ENCODE results near the gene UBE3C. TPM values are rescaled to one million over a fixed set of nuclear protein-coding genes. Genes with fewer than 3 reads are reported as not detected.

The UBE3C gene
- total RNA-seq, 1 donor from 2014 or later = 85.7 TPM

DNA sequence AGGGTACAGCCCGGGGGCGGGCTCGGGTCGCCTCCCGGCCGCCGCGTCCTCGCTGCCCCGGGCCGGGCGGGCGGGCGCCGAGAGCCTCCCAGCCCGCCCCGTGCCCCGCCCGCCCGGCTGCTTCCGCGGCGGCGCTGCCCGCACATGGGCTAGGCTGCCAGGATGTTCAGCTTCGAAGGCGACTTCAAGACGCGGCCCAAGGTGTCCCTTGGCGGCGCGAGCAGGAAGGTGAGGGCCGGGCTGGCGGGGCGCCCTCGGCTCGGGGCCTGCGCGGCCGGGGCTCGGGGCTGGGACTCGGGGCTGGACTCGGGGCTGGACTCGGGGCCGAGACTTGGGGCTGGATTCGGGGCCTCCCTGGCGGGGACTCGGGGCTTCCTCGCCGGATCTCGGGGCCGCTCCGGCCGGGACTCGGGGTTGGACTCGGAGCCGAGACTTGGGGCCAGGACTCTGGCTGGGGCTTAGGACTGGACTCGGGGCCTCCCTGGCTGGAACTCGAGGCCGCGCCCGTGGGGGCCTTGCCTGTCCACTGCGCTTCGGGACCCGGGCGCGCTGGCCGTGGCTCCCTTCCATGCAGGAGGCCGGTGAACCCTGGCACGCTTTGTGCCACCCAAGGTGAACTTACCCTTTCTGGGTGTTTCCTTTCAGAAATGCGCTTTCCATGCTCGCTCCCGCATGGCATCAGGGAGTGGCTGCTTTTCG lies 534 bp downstream of the UBE3C start:
- intact Hi-C loops (cut with micrococcal nuclease) = loop anchor here (5.0 kb wide), 2 partner anchors 198 to 1497 kb away; partner anchors contain the start of genes DNAJB6 and RBM33
- Mint-ChIP-seq H3K4me3 (ENCODE audit: low read depth) (peak overlapping the region; percentile 87), H3K27ac (peak overlapping the region; percentile 62), H3K9me3 (no peaks in the 10 kb centered on the region), H3K36me3 (ENCODE audit: low read depth) (peaks cover 45% of the 10 kb centered on the region), H3K27me3 (ENCODE audit: low read depth) (no peaks in the 10 kb centered on the region), H3K4me1 (ENCODE audit: low read depth) (peaks cover 39% of the 10 kb centered on the region)
- DNase-seq (ENCODE audit: low spot score) = no peak

DNA sequence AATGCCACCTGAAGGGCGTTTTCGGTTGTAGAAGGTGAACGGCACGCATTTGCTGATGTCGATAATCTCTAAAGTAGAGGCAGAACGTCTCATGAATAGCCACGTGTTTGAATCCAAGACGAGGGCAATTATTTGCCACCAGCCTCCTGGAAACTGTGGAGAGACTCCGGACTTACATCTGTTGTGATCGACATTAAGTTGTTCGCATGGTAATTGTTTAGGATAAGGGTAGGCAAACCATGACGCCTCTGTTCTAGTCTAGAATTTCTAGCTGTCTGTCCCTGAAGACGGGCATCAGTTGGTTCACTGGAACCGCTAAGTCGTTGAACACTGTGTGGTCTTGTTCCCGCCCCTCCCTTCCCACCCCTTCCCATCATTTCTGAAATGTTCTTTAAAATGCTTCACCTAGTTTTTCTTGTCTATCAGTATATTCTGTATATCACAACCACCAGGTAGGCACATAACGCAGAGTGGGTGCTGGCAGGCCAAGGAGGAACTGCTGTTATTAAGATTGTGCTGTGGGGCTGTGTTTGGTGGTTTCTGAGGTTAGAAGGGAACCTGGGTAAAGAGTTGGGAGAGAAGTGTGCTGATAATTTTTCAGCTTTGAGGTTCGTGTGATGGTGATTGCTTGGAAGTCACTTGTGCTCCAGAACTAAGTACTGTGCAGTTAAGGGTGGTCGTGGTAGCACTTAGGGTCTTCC lies 1.2 kb downstream of the UBE3C start:
- peaks cover 43% of the 10 kb centered on the region for H3K4me1 Mint-ChIP-seq (ENCODE audit: low read depth)
- peak overlapping the region; percentile 87 for H3K4me3 Mint-ChIP-seq (ENCODE audit: low read depth)
- peak overlapping the region; percentile 77 for H3K27ac Mint-ChIP-seq
- H3K27me3 Mint-ChIP-seq (ENCODE audit: low read depth) = no peaks in the 10 kb centered on the region
- no peak for DNase-seq (ENCODE audit: low spot score)
- no peaks in the 10 kb centered on the region for H3K9me3 Mint-ChIP-seq
- intact Hi-C loops (cut with micrococcal nuclease) = loop anchor here (5.0 kb wide), 2 partner anchors 197 to 1498 kb away; partner anchors contain the start of genes DNAJB6 and RBM33
- peaks cover 51% of the 10 kb centered on the region for H3K36me3 Mint-ChIP-seq (ENCODE audit: low read depth)

DNA sequence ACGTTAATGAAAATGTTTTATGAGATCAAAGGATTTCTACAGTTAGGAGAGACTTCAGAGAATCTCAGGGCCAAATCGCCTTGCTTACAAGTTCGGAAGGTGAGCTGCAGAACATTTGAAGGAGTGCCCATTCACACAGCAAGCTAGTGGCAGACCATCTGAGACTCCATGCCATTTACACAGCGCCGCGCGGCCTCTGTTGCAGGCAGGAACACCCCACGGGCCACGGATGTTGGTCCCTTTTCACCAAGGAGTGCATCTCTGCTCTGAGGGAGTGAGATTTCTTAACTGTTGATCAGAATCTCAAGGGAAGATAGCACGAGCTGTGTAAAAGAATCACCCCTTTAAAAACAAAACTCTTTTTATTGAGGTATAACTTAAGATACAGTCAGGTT lies 1.8 kb downstream of the UBE3C start:
- H3K36me3 Mint-ChIP-seq (ENCODE audit: low read depth) = peaks cover 55% of the 10 kb centered on the region
- peak overlapping the region; percentile 77 for H3K27ac Mint-ChIP-seq
- intact Hi-C loops (cut with micrococcal nuclease) = no loop called here
- H3K4me1 Mint-ChIP-seq (ENCODE audit: low read depth) = peaks cover 43% of the 10 kb centered on the region
- peak overlapping the region; percentile 87 for H3K4me3 Mint-ChIP-seq (ENCODE audit: low read depth)
- no peak for DNase-seq (ENCODE audit: low spot score)
- H3K27me3 Mint-ChIP-seq (ENCODE audit: low read depth) = no peaks in the 10 kb centered on the region
- no peaks in the 10 kb centered on the region for H3K9me3 Mint-ChIP-seq

DNA sequence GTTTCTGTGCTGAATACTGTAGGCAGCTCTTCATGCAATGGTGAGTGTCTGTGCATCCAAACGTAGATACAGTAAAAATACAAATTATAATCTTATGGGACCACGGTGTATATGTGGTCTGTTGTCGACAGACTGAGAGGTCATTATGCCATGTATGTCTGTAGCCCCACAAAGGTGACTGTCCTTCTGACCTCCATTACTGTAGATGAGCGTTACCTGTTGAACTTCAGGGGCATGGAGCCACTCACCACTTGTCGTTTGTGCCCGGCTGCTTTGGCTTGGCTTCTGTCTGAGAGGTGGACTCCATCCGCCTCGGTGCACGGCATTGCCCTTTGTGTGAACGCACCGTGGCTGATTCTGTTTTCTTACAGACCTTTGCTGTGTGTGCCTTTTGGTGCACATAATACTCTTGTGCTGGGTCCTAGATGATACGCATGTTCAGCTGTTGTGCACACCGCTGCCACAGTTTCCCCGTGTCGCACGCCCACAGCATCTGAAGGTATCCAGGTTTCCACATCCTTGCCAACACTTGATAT lies 2.9 kb downstream of the UBE3C start:
- H3K27me3 Mint-ChIP-seq (ENCODE audit: low read depth) = no peaks in the 10 kb centered on the region
- peaks cover 66% of the 10 kb centered on the region for H3K36me3 Mint-ChIP-seq (ENCODE audit: low read depth)
- peak overlapping the region; percentile 87 for H3K4me3 Mint-ChIP-seq (ENCODE audit: low read depth)
- H3K27ac Mint-ChIP-seq = no peak overlapping the region
- DNase-seq (ENCODE audit: low spot score) = no peak
- no peaks in the 10 kb centered on the region for H3K9me3 Mint-ChIP-seq
- intact Hi-C loops (cut with micrococcal nuclease) = no loop called here
- peaks cover 40% of the 10 kb centered on the region for H3K4me1 Mint-ChIP-seq (ENCODE audit: low read depth)

DNA sequence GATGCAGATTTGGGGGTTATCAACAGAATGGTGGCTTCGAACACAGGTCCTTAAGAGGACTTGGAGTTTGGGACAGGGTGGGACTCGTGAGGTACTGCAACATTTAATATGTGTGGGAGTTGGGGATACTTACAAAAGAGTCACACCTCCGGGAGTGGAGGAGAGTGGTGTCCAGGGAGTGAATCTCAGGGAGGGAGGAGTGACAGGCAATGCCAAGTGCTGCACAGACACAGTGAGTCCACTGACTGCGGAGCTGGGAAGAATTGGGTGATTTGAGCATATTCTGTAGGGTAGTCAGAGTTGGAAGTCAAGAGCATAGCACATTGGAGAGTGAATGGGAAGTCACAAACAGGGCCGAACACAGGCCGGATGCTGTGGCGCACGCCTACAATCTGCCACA lies 5.1 kb downstream of the UBE3C start:
- Mint-ChIP-seq H3K27ac (peak overlapping the region; percentile 17), H3K9me3 (no peaks in the 10 kb centered on the region), H3K36me3 (ENCODE audit: low read depth) (peaks cover 77% of the 10 kb centered on the region), H3K4me1 (ENCODE audit: low read depth) (peaks cover 48% of the 10 kb centered on the region), H3K27me3 (ENCODE audit: low read depth) (no peaks in the 10 kb centered on the region), H3K4me3 (ENCODE audit: low read depth) (no peak overlapping the region)
- intact Hi-C loops (cut with micrococcal nuclease) = no loop called here
- no peak for DNase-seq (ENCODE audit: low spot score)

DNA sequence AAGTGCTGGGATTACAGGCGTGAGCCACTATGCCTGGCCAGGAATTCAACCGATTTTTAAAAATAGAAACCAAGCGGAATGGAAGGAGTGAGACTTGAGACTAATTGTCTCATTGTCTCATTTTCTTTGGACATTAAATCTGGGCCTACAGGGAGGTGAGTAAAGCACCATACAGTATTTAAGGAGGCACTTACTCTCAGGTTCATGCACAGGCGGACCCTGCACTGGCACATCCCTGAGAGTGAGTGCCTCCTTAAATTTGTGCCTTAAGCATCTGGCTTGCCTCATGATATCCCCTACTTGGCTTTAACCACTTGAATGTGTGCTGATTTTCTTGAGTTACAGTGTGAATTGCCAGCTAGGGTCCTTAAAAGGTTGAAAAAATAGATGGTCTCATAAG lies 10.6 kb downstream of the UBE3C start:
- no peak for DNase-seq (ENCODE audit: low spot score)
- H3K4me3 Mint-ChIP-seq (ENCODE audit: low read depth) = no peak overlapping the region
- no peaks in the 10 kb centered on the region for H3K27me3 Mint-ChIP-seq (ENCODE audit: low read depth)
- no peak overlapping the region for H3K27ac Mint-ChIP-seq
- no peaks in the 10 kb centered on the region for H3K9me3 Mint-ChIP-seq
- H3K36me3 Mint-ChIP-seq (ENCODE audit: low read depth) = peaks cover 51% of the 10 kb centered on the region
- intact Hi-C loops (cut with micrococcal nuclease) = no loop called here
- peaks cover 28% of the 10 kb centered on the region for H3K4me1 Mint-ChIP-seq (ENCODE audit: low read depth)

DNA sequence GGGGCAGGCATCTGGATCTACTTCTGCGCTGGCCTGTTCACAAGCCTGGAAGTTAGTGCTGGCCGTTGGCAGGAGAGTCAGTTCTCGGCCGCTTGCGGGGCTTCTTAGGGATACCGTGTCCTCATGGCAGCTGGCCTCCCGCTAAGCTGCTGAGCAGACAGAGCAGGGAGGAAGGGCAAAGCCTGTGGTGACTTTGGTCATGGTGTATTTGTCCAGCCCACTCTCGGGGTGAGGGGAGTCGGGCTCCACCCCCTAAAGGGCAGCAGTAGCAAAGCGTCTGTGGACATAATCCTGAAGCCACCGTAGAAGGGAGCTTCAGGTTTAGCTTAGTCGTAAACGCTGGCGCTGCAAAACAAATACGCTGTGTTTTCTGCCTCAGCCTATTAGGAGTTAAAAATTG lies 12.2 kb downstream of the UBE3C start:
- intact Hi-C loops (cut with micrococcal nuclease) = no loop called here
- peaks cover 45% of the 10 kb centered on the region for H3K36me3 Mint-ChIP-seq (ENCODE audit: low read depth)
- H3K9me3 Mint-ChIP-seq = no peaks in the 10 kb centered on the region
- no peak overlapping the region for H3K27ac Mint-ChIP-seq
- peaks cover 29% of the 10 kb centered on the region for H3K4me1 Mint-ChIP-seq (ENCODE audit: low read depth)
- no peak for DNase-seq (ENCODE audit: low spot score)
- no peaks in the 10 kb centered on the region for H3K27me3 Mint-ChIP-seq (ENCODE audit: low read depth)
- H3K4me3 Mint-ChIP-seq (ENCODE audit: low read depth) = no peak overlapping the region

DNA sequence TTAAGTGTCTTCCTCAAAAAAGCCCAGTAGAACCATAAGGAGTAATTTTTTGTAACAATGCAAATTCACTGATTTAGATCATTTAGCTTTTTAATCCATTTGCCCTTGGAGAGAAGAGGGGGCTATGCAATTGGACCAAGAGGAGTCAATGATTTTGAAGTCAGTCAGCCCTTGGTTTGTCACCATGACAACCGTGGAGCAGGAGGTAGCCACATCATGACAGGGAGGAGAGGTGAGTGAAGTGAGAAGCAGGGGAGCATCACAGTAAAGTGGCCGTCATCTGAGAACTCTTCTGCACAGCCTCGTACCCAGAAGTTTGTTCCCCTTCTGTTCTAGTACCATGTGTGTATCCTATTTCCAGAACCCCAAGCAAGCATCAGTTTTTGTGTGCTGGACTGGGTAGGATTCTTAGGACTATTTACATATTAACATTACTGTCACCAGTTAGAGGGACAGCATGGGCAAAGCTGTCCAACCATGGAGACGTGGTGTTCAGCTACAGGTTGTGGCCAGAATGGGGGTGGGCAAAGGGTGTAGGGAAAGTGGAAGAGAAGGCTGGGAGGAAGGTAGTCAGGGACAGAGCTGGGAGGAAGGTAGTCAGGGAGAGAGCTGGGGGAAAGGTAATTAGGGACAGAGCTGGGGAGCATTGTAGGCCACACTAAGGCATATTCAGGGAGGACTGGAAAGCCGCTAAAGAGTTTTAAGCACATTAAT lies 13.1 kb downstream of the UBE3C start:
- peaks cover 37% of the 10 kb centered on the region for H3K36me3 Mint-ChIP-seq (ENCODE audit: low read depth)
- intact Hi-C loops (cut with micrococcal nuclease) = no loop called here
- DNase-seq (ENCODE audit: low spot score) = no peak
- peaks cover 30% of the 10 kb centered on the region for H3K4me1 Mint-ChIP-seq (ENCODE audit: low read depth)
- no peak overlapping the region for H3K4me3 Mint-ChIP-seq (ENCODE audit: low read depth)
- H3K27ac Mint-ChIP-seq = peak overlapping the region; percentile 18
- H3K9me3 Mint-ChIP-seq = no peaks in the 10 kb centered on the region
- no peaks in the 10 kb centered on the region for H3K27me3 Mint-ChIP-seq (ENCODE audit: low read depth)

DNA sequence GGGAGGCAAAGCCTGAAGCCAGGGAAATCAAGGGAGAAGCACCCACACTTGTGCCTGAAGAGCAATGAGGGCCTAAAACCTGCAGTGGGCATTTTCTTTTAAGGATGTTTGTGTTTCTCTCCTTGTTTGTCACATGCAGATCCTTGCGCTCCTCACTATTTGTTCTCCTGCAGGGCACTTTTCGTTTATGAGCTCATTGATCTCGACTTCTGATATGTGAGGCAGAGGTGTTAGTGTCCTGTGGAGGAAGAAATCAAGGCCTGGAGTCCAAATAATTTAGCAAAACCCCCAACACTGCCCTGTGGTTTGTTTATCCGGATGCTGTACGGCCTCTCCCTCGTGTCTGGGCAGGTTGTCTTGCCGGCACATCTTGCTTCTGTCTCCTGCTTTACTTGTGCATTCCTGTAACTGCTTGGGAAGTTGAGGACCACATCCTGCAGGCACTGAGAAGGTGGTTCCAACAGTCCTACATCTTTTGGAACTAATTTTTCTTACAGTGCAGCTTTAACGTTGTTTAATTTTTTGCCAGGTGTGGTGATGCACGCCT lies 13.7 kb downstream of the UBE3C start:
- Mint-ChIP-seq H3K36me3 (ENCODE audit: low read depth) (peaks cover 31% of the 10 kb centered on the region), H3K27ac (no peak overlapping the region), H3K4me1 (ENCODE audit: low read depth) (peaks cover 25% of the 10 kb centered on the region)

DNA sequence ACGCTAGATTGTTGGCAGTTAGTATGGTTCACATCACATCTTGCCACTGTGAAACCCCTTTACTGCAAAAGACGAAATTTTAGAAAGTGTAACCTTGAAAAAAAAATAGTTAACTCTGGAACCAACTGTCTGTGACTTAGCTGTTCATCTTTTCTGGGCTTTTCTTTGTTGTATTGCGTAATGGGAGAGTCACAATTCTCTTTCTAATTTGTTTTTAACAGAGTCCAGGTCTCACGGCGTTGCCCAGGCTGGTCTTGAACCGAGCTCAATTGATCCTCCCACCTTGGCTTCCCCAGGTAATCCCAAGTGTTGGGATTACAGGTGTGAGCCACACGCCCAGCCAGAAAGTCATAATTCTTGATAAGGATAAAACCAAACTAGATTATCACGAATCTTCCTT lies 14.5 kb downstream of the UBE3C start:
- H3K36me3 Mint-ChIP-seq (ENCODE audit: low read depth) = peaks cover 27% of the 10 kb centered on the region
- intact Hi-C loops (cut with micrococcal nuclease) = no loop called here
- H3K9me3 Mint-ChIP-seq = no peaks in the 10 kb centered on the region
- H3K4me1 Mint-ChIP-seq (ENCODE audit: low read depth) = peaks cover 21% of the 10 kb centered on the region
- H3K27ac Mint-ChIP-seq = no peak overlapping the region
- H3K27me3 Mint-ChIP-seq (ENCODE audit: low read depth) = no peaks in the 10 kb centered on the region
- H3K4me3 Mint-ChIP-seq (ENCODE audit: low read depth) = no peak overlapping the region
- DNase-seq (ENCODE audit: low spot score) = no peak

More for the DNA sequence above, 13.7 kb downstream of the UBE3C start:
- no peaks in the 10 kb centered on the region for H3K27me3 Mint-ChIP-seq (ENCODE audit: low read depth)
- DNase-seq (ENCODE audit: low spot score) = no peak
- H3K9me3 Mint-ChIP-seq = no peaks in the 10 kb centered on the region
- H3K4me3 Mint-ChIP-seq (ENCODE audit: low read depth) = no peak overlapping the region
- intact Hi-C loops (cut with micrococcal nuclease) = no loop called here

DNA sequence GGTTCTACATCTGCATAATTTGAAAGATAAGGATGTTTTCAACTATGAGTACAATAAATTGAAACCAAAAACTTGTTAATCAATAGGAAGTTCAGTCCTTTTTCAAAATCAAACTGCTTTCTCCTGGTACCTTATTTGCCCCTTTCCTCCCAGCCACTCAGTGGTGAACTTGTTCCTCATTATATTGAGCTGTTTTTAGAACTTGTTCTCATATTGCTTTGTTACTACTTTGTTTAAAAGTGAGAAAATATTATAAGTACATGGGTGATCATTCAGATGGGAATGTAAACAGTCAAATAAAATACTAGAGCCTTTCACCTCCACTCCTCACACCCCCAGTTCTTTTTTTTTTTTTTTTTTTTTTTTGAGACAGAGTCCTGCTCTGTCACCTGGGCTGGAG lies 17.2 kb downstream of the UBE3C start:
- DNase-seq (ENCODE audit: low spot score) = no peak
- no peaks in the 10 kb centered on the region for H3K9me3 Mint-ChIP-seq
- peaks cover 28% of the 10 kb centered on the region for H3K4me1 Mint-ChIP-seq (ENCODE audit: low read depth)
- peaks cover 39% of the 10 kb centered on the region for H3K36me3 Mint-ChIP-seq (ENCODE audit: low read depth)
- no peaks in the 10 kb centered on the region for H3K27me3 Mint-ChIP-seq (ENCODE audit: low read depth)
- no peak overlapping the region for H3K4me3 Mint-ChIP-seq (ENCODE audit: low read depth)
- intact Hi-C loops (cut with micrococcal nuclease) = no loop called here
- H3K27ac Mint-ChIP-seq = no peak overlapping the region

DNA sequence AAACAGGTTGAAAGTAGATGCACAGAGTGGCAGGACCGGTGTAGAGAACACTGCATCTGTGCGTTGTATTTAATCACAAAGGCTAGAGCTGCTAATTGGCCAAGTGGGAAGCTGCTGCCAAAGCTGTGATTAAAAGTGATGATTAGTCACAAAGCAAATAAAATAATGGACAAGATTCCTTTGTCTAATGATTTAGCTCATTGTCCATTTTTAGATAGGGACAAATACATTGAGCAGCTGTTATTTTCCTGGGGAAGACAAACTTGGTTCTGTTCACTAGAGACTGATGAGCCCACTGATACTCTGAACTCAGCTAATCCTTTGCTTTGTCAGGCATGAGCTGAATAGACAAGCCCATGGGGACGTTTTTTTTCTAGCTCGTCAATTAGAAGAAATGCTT lies 19.7 kb downstream of the UBE3C start:
- Mint-ChIP-seq H3K27me3 (ENCODE audit: low read depth) (no peaks in the 10 kb centered on the region), H3K4me1 (ENCODE audit: low read depth) (peaks cover 16% of the 10 kb centered on the region), H3K36me3 (ENCODE audit: low read depth) (peaks cover 31% of the 10 kb centered on the region), H3K27ac (no peak overlapping the region), H3K4me3 (ENCODE audit: low read depth) (no peak overlapping the region), H3K9me3 (no peaks in the 10 kb centered on the region)
- no peak for DNase-seq (ENCODE audit: low spot score)
- intact Hi-C loops (cut with micrococcal nuclease) = no loop called here

All from activated T-helper 2 cell treated with anti-CD3 and anti-CD28 coated beads, Interferon-gamma antibody, Interleukin-2, Interleukin-4, amounts not matched to agents 10 μg/mL and 5 μg/mL and 100 μg/mL, durations not matched to agents 14 hours and 24 hours and 36 hours (primary cell).